ENCODE measurements around the gene ANKH. TPM values are rescaled to one million over a fixed set of nuclear protein-coding genes. Genes with fewer than 3 reads are reported as not detected.

Gene ANKH
- polyA plus RNA-seq, 2 of the 4 experiments (the other 2 are of a cell fraction) = 11.7 to 17.3 TPM

DNA sequence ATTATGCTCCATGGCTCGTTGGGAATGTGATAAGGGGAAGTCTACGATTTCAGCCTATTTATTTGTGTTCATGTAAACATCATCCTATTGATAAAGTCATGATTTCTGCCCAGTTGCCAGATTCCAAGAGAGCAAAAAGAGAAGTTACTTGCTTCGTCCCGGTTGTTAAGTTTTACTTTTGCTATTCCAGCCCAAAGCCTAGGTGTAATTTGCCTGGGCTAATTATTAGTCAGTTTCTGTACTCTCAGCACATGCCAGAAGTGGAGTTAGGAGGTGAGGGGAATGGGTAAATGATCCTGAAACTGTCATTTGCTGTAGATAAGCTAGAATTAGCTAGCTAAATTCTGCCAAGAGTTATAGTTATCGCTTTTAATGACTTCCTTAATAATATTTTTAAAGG, 4.5 kb upstream of the ANKH start:
- Histone ChIP-seq H3K9me3 (no peaks in the 10 kb centered on the region), H3K4me1 (peaks cover 19% of the 10 kb centered on the region), H3K27ac (no peak overlapping the region), H3K4me2 (no peak overlapping the region), H3K4me3 (no peak overlapping the region)
- TF ChIP-seq, protein P1, sequence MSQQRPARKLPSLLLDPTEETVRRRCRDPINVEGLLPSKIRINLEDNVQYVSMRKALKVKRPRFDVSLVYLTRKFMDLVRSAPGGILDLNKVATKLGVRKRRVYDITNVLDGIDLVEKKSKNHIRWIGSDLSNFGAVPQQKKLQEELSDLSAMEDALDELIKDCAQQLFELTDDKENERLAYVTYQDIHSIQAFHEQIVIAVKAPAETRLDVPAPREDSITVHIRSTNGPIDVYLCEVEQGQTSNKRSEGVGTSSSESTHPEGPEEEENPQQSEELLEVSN (IDR thresholded peaks at IDR 0.05; ENCODE audit: borderline replicate concordance, low read depth) = no peak
- TF ChIP-seq, protein P2, sequence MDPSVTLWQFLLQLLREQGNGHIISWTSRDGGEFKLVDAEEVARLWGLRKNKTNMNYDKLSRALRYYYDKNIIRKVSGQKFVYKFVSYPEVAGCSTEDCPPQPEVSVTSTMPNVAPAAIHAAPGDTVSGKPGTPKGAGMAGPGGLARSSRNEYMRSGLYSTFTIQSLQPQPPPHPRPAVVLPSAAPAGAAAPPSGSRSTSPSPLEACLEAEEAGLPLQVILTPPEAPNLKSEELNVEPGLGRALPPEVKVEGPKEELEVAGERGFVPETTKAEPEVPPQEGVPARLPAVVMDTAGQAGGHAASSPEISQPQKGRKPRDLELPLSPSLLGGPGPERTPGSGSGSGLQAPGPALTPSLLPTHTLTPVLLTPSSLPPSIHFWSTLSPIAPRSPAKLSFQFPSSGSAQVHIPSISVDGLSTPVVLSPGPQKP (IDR thresholded peaks at IDR 0.05; ENCODE audit: low read depth, low read length) = no peak
- no peak for TF ChIP-seq HOXA7 (CRISPR knock-in tag; IDR thresholded peaks at IDR 0.05)
- TF ChIP-seq TFCP2L1 (CRISPR knock-in tag; IDR thresholded peaks at IDR 0.05) = no peak
- ChIA-PET CTCF (interaction anchor here (2.9 kb wide), 1 partner anchor 149 kb away, joined by 10 read pairs; no protein-coding TSS in a partner anchor), POLR2A (no interaction called here)
- FAIRE-seq (no peak), ATAC-seq (no peak), DNase-seq (ENCODE audit: low read depth in 1 of 2, low spot score in 1 of 2) (no peak)
- 85% methylated on average over 5 of the region's 5 CpGs for WGBS (ENCODE audit: missing lambda C conversion rate)

DNA sequence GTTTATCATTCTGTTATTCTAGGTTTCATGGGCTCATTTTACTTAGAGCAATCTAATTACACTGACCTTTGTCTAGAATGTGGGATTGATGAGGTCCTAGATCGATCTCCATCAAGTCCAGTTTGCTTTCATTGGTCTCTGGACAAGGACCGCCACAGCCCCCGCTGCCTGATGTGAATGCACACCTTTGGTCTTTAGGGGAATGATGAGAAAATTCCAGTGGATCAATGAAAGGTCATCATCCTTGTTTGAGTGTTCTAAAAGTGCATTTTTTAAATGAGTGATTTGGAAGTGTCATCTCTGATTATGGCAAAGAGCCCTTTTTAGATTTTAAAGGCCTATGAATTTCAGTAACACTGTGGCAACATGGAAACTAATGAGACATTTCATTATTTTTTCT, 2.2 kb upstream of the ANKH start:
- Histone ChIP-seq H3K9me3 (no peaks in the 10 kb centered on the region), H3K4me1 (peaks cover 16% of the 10 kb centered on the region; the same call in 2 of the 3 replicates), H3K4me3 (no peak overlapping the region), H3K4me2 (no peak overlapping the region), H3K27ac (no peak overlapping the region)
- WGBS (ENCODE audit: missing lambda C conversion rate) = 94% methylated on average over 3 of the region's 3 CpGs
- FAIRE-seq = no peak
- DNase-seq (ENCODE audit: low read depth in 1 of 2, low spot score in 1 of 2) = no peak
- TF ChIP-seq, protein P3, sequence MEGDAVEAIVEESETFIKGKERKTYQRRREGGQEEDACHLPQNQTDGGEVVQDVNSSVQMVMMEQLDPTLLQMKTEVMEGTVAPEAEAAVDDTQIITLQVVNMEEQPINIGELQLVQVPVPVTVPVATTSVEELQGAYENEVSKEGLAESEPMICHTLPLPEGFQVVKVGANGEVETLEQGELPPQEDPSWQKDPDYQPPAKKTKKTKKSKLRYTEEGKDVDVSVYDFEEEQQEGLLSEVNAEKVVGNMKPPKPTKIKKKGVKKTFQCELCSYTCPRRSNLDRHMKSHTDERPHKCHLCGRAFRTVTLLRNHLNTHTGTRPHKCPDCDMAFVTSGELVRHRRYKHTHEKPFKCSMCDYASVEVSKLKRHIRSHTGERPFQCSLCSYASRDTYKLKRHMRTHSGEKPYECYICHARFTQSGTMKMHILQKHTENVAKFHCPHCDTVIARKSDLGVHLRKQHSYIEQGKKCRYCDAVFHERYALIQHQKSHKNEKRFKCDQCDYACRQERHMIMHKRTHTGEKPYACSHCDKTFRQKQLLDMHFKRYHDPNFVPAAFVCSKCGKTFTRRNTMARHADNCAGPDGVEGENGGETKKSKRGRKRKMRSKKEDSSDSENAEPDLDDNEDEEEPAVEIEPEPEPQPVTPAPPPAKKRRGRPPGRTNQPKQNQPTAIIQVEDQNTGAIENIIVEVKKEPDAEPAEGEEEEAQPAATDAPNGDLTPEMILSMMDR (IDR thresholded peaks at IDR 0.05) = no peak
- TF ChIP-seq, protein P4, sequence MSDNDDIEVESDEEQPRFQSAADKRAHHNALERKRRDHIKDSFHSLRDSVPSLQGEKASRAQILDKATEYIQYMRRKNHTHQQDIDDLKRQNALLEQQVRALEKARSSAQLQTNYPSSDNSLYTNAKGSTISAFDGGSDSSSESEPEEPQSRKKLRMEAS (IDR thresholded peaks at IDR 0.05) = no peak
- TF ChIP-seq ZFP36 (IDR thresholded peaks at IDR 0.05; ENCODE audit: borderline replicate concordance, partially characterized antibody) (no peak), NPAS2 (CRISPR knock-in tag; IDR thresholded peaks at IDR 0.05; ENCODE audit: borderline replicate concordance) (no peak), RCOR1 (IDR thresholded peaks at IDR 0.05; ENCODE audit: low read depth, low read length) (no peak), FOSB (CRISPR knock-in tag; IDR thresholded peaks at IDR 0.05) (no peak), EP300 (IDR thresholded peaks at IDR 0.05) (no peak), PHF8 (IDR thresholded peaks at IDR 0.05; ENCODE audit: borderline replicate concordance, low read depth) (no peak)
- TF ChIP-seq, protein P5, sequence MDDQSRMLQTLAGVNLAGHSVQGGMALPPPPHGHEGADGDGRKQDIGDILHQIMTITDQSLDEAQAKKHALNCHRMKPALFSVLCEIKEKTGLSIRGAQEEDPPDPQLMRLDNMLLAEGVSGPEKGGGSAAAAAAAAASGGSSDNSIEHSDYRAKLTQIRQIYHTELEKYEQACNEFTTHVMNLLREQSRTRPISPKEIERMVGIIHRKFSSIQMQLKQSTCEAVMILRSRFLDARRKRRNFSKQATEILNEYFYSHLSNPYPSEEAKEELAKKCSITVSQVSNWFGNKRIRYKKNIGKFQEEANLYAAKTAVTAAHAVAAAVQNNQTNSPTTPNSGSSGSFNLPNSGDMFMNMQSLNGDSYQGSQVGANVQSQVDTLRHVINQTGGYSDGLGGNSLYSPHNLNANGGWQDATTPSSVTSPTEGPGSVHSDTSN (IDR thresholded peaks at IDR 0.05) = no peak
- TF ChIP-seq, protein P2 (IDR thresholded peaks at IDR 0.05; ENCODE audit: low read depth, low read length) = no peak
- TF ChIP-seq, protein P6, sequence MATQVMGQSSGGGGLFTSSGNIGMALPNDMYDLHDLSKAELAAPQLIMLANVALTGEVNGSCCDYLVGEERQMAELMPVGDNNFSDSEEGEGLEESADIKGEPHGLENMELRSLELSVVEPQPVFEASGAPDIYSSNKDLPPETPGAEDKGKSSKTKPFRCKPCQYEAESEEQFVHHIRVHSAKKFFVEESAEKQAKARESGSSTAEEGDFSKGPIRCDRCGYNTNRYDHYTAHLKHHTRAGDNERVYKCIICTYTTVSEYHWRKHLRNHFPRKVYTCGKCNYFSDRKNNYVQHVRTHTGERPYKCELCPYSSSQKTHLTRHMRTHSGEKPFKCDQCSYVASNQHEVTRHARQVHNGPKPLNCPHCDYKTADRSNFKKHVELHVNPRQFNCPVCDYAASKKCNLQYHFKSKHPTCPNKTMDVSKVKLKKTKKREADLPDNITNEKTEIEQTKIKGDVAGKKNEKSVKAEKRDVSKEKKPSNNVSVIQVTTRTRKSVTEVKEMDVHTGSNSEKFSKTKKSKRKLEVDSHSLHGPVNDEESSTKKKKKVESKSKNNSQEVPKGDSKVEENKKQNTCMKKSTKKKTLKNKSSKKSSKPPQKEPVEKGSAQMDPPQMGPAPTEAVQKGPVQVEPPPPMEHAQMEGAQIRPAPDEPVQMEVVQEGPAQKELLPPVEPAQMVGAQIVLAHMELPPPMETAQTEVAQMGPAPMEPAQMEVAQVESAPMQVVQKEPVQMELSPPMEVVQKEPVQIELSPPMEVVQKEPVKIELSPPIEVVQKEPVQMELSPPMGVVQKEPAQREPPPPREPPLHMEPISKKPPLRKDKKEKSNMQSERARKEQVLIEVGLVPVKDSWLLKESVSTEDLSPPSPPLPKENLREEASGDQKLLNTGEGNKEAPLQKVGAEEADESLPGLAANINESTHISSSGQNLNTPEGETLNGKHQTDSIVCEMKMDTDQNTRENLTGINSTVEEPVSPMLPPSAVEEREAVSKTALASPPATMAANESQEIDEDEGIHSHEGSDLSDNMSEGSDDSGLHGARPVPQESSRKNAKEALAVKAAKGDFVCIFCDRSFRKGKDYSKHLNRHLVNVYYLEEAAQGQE (IDR thresholded peaks at IDR 0.05) = no peak
- TF ChIP-seq, protein P7, sequence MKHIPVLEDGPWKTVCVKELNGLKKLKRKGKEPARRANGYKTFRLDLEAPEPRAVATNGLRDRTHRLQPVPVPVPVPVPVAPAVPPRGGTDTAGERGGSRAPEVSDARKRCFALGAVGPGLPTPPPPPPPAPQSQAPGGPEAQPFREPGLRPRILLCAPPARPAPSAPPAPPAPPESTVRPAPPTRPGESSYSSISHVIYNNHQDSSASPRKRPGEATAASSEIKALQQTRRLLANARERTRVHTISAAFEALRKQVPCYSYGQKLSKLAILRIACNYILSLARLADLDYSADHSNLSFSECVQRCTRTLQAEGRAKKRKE (CRISPR knock-in tag; IDR thresholded peaks at IDR 0.05; ENCODE audit: low read depth) = no peak
- ATAC-seq = no peak
- ChIA-PET POLR2A (no interaction called here), CTCF (interaction anchor here (1.8 to 4.3 kb wide), 3 partner anchors 130 to 147 kb away, joined by 4 to 25 read pairs (median 22); no protein-coding TSS in a partner anchor)
